NCI-H524 (cell line): ENCODE measurements around the gene YBX1.
"Not testable (repeated sequence)": the region's sequence is repeated elsewhere in the genome, so short reads cannot be mapped to it uniquely, and the experiment has no call there.

ENCODE experiments used
- DNase-seq, 2 experiments: peaks; one replicate each; lab custom pipeline; 2025; lab: John Stamatoyannopoulos, UW

Gene YBX1

GRCh38 chr1:42681741-42682483 lies at the start of gene YBX1:
Gene YBX1 (plus strand): TSS chr1:42682418. CDS start chr1:42682566, 148 bp downstream.
- DNase-seq, result peak; percentile 96 to 99

GRCh38 chr1:42639116-42639515 lies 43.1 kb upstream of the YBX1 start:
- DNase-seq, result no peak

GRCh38 chr1:42646056-42646455 lies 36.2 kb upstream of the YBX1 start:
- DNase-seq, result no peak

GRCh38 chr1:42657201-42657600 lies 25.0 kb upstream of the YBX1 start:
- no peak for DNase-seq

GRCh38 chr1:42657981-42658876 lies 24.0 kb upstream of the YBX1 start, which contains the start of gene PPIH:
Gene PPIH (plus strand): TSS chr1:42658423. CDS start chr1:42658447, 24 bp downstream.
- peak; percentile 84 to 92 for DNase-seq

- no peak for DNase-seq
Measured at GRCh38 chr1:42658877-42659337, 23.3 kb upstream of the YBX1 start.

GRCh38 chr1:42660907-42661500 lies 21.2 kb upstream of the YBX1 start:
- no peak for DNase-seq

- no peak for DNase-seq
Measured at GRCh38 chr1:42669936-42670335, 12.3 kb upstream of the YBX1 start.

GRCh38 chr1:42670425-42670824 lies 11.8 kb upstream of the YBX1 start:
- no peak for DNase-seq

GRCh38 chr1:42674214-42674613 lies 8.0 kb upstream of the YBX1 start:
- DNase-seq, result no peak

- no peak for DNase-seq
Measured at GRCh38 chr1:42674682-42675081, 7.5 kb upstream of the YBX1 start.

- no peak for DNase-seq
Measured at GRCh38 chr1:42675467-42675866, 6.8 kb upstream of the YBX1 start.

GRCh38 chr1:42676534-42677087 lies 5.6 kb upstream of the YBX1 start:
- DNase-seq, result no peak

- no peak for DNase-seq
Measured at GRCh38 chr1:42679364-42679983, 2.7 kb upstream of the YBX1 start.

GRCh38 chr1:42680055-42680454 lies 2.2 kb upstream of the YBX1 start:
- no peak for DNase-seq

- DNase-seq, result no peak
Measured at GRCh38 chr1:42680921-42681683, 1.1 kb upstream of the YBX1 start.

- not testable (repeated sequence) for DNase-seq
Measured at GRCh38 chr1:42682484-42682738, 193 bp downstream of the YBX1 start.

- DNase-seq, result peak; percentile 23 to 66
Measured at GRCh38 chr1:42682739-42683531, 717 bp downstream of the YBX1 start.

GRCh38 chr1:42684139-42684538 lies 1.9 kb downstream of the YBX1 start:
- peak in 1 of 2 experiments; percentile 45 for DNase-seq

- DNase-seq, result no peak
Measured at GRCh38 chr1:42686418-42686817, 4.2 kb downstream of the YBX1 start.
